Panc1 (cell line): Measurements from ENCODE around the gene PPFIA1. TPM values are rescaled to one million over a fixed set of nuclear protein-coding genes. Genes with fewer than 3 reads are reported as not detected.

Experiments
- ATAC-seq: fragments of 200-7000 bp; cut with Tn5 transposase; 2 replicates; pipeline ENCODE4 v1.9.1; 2020; ENCODE audit warnings: mild to moderate bottlenecking, moderate library complexity
- BruUV-seq: library from RNA; stranded (reverse); fragments of 400-500 nt; replicated peaks from 2 replicates; lab custom pipeline; 2021; lab: Mats Ljungman, UMichigan
- CTCF ChIA-PET: fragments of 300-600 bp; sonication (Branson Sonifier 250); formaldehyde crosslinking; loops from one replicate; lab custom pipeline; 2022; ENCODE audit warnings: antibody characterized with exemption; lab: Charles Lee
- POLR2A ChIA-PET: fragments of 300-600 bp; sonication (Branson Sonifier 250); formaldehyde crosslinking; loops from one replicate; lab custom pipeline; 2022; ENCODE audit warnings: antibody characterized with exemption; lab: Charles Lee
- DNase-seq: peaks from one replicate; pipeline ENCODE4 v3.0.0-alpha.2; 2010; ENCODE audit warnings: low read depth, low spot score
- H3K27ac ChIP-seq: 2 replicates; pipeline ENCODE4 v1.5.1; 2011; ENCODE audit warnings: mild to moderate bottlenecking, low read length, inconsistent platforms
- H3K27me3 ChIP-seq: fragments of 200-500 bp; sonication (Bioruptor generic); 2 replicates; pipeline ENCODE4 v1.6.0; 2014; ENCODE audit warnings: low read length, inconsistent platforms; ENCODE audit not compliant: control insufficient read depth, insufficient read depth
- H3K36me3 ChIP-seq: fragments of 200-500 bp; sonication (Bioruptor generic); 2 replicates; pipeline ENCODE4 v1.5.1; 2014; ENCODE audit warnings: inconsistent platforms, mild to moderate bottlenecking, low read length, moderate library complexity; ENCODE audit not compliant: control insufficient read depth, insufficient read depth
- H3K4me1 ChIP-seq: 2 replicates; pipeline ENCODE4 v1.5.1; 2011; ENCODE audit warnings: inconsistent platforms, mild to moderate bottlenecking, low read length, moderate library complexity; ENCODE audit not compliant: control insufficient read depth, insufficient read depth
- H3K4me3 ChIP-seq, 2 experiments: 2 replicates each; pipeline ENCODE4 v1.5.1; 2011 to 2012; ENCODE audit warnings: low read depth in 2 of 2, low read length in 2 of 2, mild to moderate bottlenecking in 2 of 2, inconsistent platforms in 1 of 2, moderate library complexity in 1 of 2
- H3K9me3 ChIP-seq: fragments of 200-500 bp; sonication (Bioruptor generic); 2 replicates; pipeline ENCODE4 v1.5.1; 2014; ENCODE audit warnings: low read depth, mild to moderate bottlenecking, inconsistent platforms, low read length, moderate library complexity; ENCODE audit not compliant: control insufficient read depth, insufficient read depth
- POLR2AphosphoS5 ChIP-seq: IDR thresholded peaks from 2 replicates; pipeline ENCODE4 v1.6.1; 2012; ENCODE audit warnings: mild to moderate bottlenecking, low read depth, low read length, moderate library complexity
- SIN3A ChIP-seq: IDR thresholded peaks from 2 replicates; pipeline ENCODE4 v1.6.1; 2012; ENCODE audit warnings: low read depth, mild to moderate bottlenecking, low read length, moderate library complexity, borderline replicate concordance; ENCODE audit not compliant: insufficient read depth
- TCF7L2 ChIP-seq: IDR thresholded peaks from 2 replicates; pipeline ENCODE4 v1.6.1; 2011; ENCODE audit warnings: mild to moderate bottlenecking, low read depth, low read length, inconsistent platforms
- in situ Hi-C: cut with HindIII; loops from 2 replicates; pipeline ENCODE4 v1.10.0; 2016; ENCODE audit warnings: low sequenced_read_pairs, low pct_unique_long_range_greater_than_20kb
- intact Hi-C: fragments of 100-400 bp; cut with micrococcal nuclease; formaldehyde crosslinking; loops from one replicate; pipeline ENCODE4 v1.10.0; 2022; ENCODE audit not compliant: unreplicated experiment
- total RNA-seq: library from RNA; stranded (reverse); gene quantifications from one replicate; pipeline ENCODE4 v1.2.1, GENCODE V29; 2021; ENCODE audit not compliant: unreplicated experiment
- TF ChIP-seq, protein P1 (sequence below): fragments of 450-650 bp; IDR thresholded peaks from 2 replicates; pipeline ENCODE4 v1.5.1; 2017; ENCODE audit warnings: mild to moderate bottlenecking
- TF ChIP-seq, protein P2 (sequence below), 2 experiments: IDR thresholded peaks; 2 replicates each; pipeline ENCODE4 v1.6.1; 2011 to 2012; ENCODE audit warnings: low read depth in 2 of 2, control low read depth in 1 of 2, low read length in 1 of 2, mild to moderate bottlenecking in 1 of 2, moderate library complexity in 1 of 2; ENCODE audit not compliant: insufficient read depth in 1 of 2

The PPFIA1 gene
- total RNA-seq, 1 experiment from 2014 or later, result 101 TPM

- Histone ChIP-seq H3K36me3 (0 out of 2 replicates have a peak, but pooled peaks cover 2% of the 10 kb centered on the region), H3K27ac (peak overlapping the region; percentile 85), H3K4me3 (peak overlapping the region; percentile 80 to 96), H3K27me3 (no peaks in the 10 kb centered on the region), H3K4me1 (peaks cover 22% of the 10 kb centered on the region), H3K9me3 (no peaks in the 10 kb centered on the region)
- DNase-seq, result peak; percentile 80
- ATAC-seq, result peak; percentile 81
- intact Hi-C loops, result no loop called here
- BruUV-seq, result TSS peak; percentile 38
- ChIA-PET CTCF (interaction anchor here (0.6 kb wide), 1 partner anchor 24 kb away, joined by 5 read pairs; no protein-coding TSS in a partner anchor), POLR2A (no interaction called here)
- TF ChIP-seq, protein P1, sequence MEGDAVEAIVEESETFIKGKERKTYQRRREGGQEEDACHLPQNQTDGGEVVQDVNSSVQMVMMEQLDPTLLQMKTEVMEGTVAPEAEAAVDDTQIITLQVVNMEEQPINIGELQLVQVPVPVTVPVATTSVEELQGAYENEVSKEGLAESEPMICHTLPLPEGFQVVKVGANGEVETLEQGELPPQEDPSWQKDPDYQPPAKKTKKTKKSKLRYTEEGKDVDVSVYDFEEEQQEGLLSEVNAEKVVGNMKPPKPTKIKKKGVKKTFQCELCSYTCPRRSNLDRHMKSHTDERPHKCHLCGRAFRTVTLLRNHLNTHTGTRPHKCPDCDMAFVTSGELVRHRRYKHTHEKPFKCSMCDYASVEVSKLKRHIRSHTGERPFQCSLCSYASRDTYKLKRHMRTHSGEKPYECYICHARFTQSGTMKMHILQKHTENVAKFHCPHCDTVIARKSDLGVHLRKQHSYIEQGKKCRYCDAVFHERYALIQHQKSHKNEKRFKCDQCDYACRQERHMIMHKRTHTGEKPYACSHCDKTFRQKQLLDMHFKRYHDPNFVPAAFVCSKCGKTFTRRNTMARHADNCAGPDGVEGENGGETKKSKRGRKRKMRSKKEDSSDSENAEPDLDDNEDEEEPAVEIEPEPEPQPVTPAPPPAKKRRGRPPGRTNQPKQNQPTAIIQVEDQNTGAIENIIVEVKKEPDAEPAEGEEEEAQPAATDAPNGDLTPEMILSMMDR, result no peak
- TF ChIP-seq, protein P2, sequence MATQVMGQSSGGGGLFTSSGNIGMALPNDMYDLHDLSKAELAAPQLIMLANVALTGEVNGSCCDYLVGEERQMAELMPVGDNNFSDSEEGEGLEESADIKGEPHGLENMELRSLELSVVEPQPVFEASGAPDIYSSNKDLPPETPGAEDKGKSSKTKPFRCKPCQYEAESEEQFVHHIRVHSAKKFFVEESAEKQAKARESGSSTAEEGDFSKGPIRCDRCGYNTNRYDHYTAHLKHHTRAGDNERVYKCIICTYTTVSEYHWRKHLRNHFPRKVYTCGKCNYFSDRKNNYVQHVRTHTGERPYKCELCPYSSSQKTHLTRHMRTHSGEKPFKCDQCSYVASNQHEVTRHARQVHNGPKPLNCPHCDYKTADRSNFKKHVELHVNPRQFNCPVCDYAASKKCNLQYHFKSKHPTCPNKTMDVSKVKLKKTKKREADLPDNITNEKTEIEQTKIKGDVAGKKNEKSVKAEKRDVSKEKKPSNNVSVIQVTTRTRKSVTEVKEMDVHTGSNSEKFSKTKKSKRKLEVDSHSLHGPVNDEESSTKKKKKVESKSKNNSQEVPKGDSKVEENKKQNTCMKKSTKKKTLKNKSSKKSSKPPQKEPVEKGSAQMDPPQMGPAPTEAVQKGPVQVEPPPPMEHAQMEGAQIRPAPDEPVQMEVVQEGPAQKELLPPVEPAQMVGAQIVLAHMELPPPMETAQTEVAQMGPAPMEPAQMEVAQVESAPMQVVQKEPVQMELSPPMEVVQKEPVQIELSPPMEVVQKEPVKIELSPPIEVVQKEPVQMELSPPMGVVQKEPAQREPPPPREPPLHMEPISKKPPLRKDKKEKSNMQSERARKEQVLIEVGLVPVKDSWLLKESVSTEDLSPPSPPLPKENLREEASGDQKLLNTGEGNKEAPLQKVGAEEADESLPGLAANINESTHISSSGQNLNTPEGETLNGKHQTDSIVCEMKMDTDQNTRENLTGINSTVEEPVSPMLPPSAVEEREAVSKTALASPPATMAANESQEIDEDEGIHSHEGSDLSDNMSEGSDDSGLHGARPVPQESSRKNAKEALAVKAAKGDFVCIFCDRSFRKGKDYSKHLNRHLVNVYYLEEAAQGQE (IDR thresholded peaks at IDR 0.05; ENCODE audit: insufficient read depth in 1 of 2, low read depth in 2 of 2, low read length in 1 of 2), result no peak
- no peak for TF ChIP-seq SIN3A
- TF ChIP-seq TCF7L2, result no peak
- no peak for TF ChIP-seq POLR2AphosphoS5
- in situ Hi-C loops, result no loop called here
These were observed 129.2 kb downstream of the PPFIA1 start for GRCh38 chr11:70399681-70400112.

GRCh38 chr11:70400643-70401042, 130.2 kb downstream of the PPFIA1 start:
- Histone ChIP-seq H3K4me3 (peak overlapping the region in 1 of 2 experiments; percentile 96; a peak in 2 of 4 replicates), H3K27me3 (no peaks in the 10 kb centered on the region), H3K36me3 (peaks cover 6% of the 10 kb centered on the region; the same call in 1 of the 2 replicates), H3K4me1 (peaks cover 22% of the 10 kb centered on the region), H3K9me3 (no peaks in the 10 kb centered on the region), H3K27ac (no peak overlapping the region)
- in situ Hi-C loops (no loop called here), intact Hi-C loops (no loop called here)
- BruUV-seq, result no TSS peak
- ChIA-PET CTCF (no interaction called here), POLR2A (no interaction called here)
- TF ChIP-seq POLR2AphosphoS5, result no peak; the same call in 1 of the 2 replicates
- TF ChIP-seq TCF7L2, result no peak
- TF ChIP-seq, protein P1, result no peak
- TF ChIP-seq, protein P2 (IDR thresholded peaks at IDR 0.05; ENCODE audit: insufficient read depth in 1 of 2, low read depth in 2 of 2, low read length in 1 of 2), result no peak
- TF ChIP-seq SIN3A, result no peak
- no peak for DNase-seq
- no peak for ATAC-seq
